Prostate gland (tissue), 2 donors: ENCODE measurements around the gene UBR3.

Source experiments
- CTCF ChIP-seq, 4 experiments: fragments of 200-600 bp in 2 of 4; fragments of 450-650 bp in 2 of 4; sonication (generic) in 2 of 4; IDR thresholded peaks; 1 replicate in 3 of 4; 2 replicates in 1 of 4; pipeline ENCODE4 v1.5.1; 2016 to 2019; ENCODE audit warnings: antibody characterized with exemption in 4 of 4, mild to moderate bottlenecking in 2 of 4, moderate library complexity in 2 of 4
- POLR2A ChIP-seq: fragments of 450-650 bp; IDR thresholded peaks from one replicate; pipeline ENCODE4 v1.6.1; 2016; ENCODE audit warnings: antibody characterized with exemption, mild to moderate bottlenecking
- POLR2AphosphoS5 ChIP-seq: sonication (generic); formaldehyde crosslinking; IDR thresholded peaks from one replicate; pipeline ENCODE4 v1.6.1; 2017; ENCODE audit warnings: antibody characterized with exemption

DNA sequence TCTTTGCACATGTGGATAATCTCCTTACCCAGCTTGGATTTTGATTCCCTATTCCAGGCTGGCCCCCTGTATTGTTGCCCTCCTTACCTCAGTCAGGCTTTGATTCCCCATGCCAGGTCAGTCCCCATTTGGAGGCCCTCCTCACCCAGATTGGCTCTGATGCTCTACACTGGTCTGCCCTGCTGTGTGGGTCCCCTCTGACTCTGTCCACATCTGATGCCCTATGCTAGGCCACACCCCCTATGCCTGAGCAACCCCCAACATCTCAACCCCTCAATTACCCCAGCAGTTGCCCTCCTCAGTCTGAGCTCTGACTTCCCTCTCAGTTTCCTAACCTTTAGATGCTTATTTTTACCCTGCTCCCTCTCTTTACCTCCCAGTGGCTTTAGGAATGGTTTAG is 89.4 kb downstream of the UBR3 start:
- TF ChIP-seq POLR2A (no peak), CTCF (IDR thresholded peaks at IDR 0.05) (no peak), POLR2AphosphoS5 (no peak)
